Astrocyte (in vitro differentiated cells and primary cell): Measurements from ENCODE around the gene HOXC11.
A peak's percentile ranks its signal among the peaks of the same experiment; 100 is the strongest.

ENCODE experiments used
- EZH2 ChIP-seq: IDR thresholded peaks from 2 replicates; pipeline ENCODE4 v1.6.1; 2012; ENCODE audit warnings: mild to moderate bottlenecking, low read length, inconsistent platforms; ENCODE audit not compliant: insufficient read depth
- TF ChIP-seq, protein P1 (sequence below): IDR thresholded peaks from 2 replicates; pipeline ENCODE4 v1.5.1; 2011; ENCODE audit warnings: low read depth, mild to moderate bottlenecking, inconsistent platforms, low read length, moderate library complexity; ENCODE audit not compliant: insufficient read depth

DNA sequence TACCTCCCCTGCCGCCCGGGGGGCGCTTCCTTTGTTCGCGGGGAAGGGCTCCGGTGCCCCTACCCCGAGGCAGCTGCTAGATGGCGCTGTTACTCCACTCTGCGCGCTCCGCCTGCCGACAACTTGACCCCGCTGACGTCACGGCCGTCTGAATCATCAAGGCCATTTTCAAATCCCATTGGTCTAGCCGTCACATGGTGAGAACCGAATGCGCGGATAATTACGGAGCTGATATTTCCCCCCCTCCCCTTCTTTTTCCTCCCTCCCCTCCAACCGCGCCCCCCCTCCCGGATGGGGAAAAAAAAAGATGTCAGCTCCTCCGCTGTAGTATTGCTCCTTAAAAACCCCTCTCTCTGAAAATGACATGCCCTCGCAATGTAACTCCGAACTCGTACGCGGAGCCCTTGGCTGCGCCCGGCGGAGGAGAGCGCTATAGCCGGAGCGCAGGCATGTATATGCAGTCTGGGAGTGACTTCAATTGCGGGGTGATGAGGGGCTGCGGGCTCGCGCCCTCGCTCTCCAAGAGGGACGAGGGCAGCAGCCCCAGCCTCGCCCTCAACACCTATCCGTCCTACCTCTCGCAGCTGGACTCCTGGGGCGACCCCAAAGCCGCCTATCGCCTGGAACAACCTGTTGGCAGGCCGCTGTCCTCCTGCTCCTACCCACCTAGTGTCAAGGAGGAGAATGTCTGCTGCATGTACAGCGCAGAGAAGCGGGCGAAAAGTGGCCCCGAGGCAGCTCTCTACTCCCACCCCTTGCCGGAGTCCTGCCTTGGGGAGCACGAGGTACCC is 12.2 kb downstream of the HOXC11 start, which contains the start of gene HOXC10:
- peak; percentile 87 for TF ChIP-seq EZH2
- TF ChIP-seq, protein P1, sequence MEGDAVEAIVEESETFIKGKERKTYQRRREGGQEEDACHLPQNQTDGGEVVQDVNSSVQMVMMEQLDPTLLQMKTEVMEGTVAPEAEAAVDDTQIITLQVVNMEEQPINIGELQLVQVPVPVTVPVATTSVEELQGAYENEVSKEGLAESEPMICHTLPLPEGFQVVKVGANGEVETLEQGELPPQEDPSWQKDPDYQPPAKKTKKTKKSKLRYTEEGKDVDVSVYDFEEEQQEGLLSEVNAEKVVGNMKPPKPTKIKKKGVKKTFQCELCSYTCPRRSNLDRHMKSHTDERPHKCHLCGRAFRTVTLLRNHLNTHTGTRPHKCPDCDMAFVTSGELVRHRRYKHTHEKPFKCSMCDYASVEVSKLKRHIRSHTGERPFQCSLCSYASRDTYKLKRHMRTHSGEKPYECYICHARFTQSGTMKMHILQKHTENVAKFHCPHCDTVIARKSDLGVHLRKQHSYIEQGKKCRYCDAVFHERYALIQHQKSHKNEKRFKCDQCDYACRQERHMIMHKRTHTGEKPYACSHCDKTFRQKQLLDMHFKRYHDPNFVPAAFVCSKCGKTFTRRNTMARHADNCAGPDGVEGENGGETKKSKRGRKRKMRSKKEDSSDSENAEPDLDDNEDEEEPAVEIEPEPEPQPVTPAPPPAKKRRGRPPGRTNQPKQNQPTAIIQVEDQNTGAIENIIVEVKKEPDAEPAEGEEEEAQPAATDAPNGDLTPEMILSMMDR: no peak
